ENCODE results near the gene MYH14. TPM values are rescaled to one million over a fixed set of nuclear protein-coding genes. Genes with fewer than 3 reads are reported as not detected.

The MYH14 gene
- total and polyA plus RNA-seq, 9 of the 15 experiments (the other 6 are each of a cell fraction or from before 2014, with no cell fraction given): 0.04 to 0.86 (median 0.19) TPM; not detected in 2

DNA sequence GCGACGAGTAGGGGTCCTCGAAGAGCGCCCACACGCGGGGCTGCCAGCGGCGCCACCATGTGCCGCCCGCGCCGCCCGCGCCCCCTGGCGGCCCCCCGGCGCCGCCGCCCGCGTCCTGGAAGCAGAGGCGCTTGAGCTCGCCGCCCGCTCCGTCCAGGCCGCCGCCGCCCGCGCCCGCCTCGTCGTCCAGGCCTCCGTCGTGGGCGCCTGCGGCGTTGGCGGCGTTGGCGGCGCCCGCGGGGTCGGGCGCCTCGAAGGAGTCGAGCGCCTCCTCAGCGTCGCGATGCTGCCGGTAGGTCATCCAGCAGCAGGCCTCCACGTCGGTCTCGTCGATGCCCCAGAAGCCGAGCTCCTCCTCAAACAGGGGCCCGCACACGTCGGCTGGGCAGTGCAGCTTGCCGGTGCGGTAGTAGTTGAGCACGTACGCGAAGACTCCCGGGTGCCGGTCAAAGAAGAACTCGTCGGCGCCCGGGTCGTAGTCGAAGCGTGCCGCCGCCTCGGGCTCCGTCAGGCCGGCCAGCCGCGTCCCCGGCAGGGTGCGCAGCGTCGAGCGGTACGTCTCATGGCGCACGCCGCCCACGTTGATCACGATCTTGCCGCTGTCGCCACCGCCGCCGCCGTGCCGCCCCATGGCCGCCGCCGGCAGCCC is 124.9 kb downstream of the MYH14 start (continued):
- TF ChIP-seq, protein P1, sequence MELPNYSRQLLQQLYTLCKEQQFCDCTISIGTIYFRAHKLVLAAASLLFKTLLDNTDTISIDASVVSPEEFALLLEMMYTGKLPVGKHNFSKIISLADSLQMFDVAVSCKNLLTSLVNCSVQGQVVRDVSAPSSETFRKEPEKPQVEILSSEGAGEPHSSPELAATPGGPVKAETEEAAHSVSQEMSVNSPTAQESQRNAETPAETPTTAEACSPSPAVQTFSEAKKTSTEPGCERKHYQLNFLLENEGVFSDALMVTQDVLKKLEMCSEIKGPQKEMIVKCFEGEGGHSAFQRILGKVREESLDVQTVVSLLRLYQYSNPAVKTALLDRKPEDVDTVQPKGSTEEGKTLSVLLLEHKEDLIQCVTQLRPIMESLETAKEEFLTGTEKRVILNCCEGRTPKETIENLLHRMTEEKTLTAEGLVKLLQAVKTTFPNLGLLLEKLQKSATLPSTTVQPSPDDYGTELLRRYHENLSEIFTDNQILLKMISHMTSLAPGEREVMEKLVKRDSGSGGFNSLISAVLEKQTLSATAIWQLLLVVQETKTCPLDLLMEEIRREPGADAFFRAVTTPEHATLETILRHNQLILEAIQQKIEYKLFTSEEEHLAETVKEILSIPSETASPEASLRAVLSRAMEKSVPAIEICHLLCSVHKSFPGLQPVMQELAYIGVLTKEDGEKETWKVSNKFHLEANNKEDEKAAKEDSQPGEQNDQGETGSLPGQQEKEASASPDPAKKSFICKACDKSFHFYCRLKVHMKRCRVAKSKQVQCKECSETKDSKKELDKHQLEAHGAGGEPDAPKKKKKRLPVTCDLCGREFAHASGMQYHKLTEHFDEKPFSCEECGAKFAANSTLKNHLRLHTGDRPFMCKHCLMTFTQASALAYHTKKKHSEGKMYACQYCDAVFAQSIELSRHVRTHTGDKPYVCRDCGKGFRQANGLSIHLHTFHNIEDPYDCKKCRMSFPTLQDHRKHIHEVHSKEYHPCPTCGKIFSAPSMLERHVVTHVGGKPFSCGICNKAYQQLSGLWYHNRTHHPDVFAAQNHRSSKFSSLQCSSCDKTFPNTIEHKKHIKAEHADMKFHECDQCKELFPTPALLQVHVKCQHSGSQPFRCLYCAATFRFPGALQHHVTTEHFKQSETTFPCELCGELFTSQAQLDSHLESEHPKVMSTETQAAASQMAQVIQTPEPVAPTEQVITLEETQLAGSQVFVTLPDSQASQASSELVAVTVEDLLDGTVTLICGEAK (IDR thresholded peaks at IDR 0.05): no peak
- TF ChIP-seq, protein P1 (CRISPR knock-in tag; IDR thresholded peaks at IDR 0.05): no peak
- TF ChIP-seq E2F1 (CRISPR knock-in tag; IDR thresholded peaks at IDR 0.05) (no peak), AFF1 (IDR thresholded peaks at IDR 0.05; ENCODE audit: low read depth in 1 of 2, partially characterized antibody in 2 of 2) (no peak), THRA (IDR thresholded peaks at IDR 0.05) (no peak), ZNF507 (tag; conservative IDR thresholded peaks at IDR 0.05) (no peak)
- TF ChIP-seq, protein P2, sequence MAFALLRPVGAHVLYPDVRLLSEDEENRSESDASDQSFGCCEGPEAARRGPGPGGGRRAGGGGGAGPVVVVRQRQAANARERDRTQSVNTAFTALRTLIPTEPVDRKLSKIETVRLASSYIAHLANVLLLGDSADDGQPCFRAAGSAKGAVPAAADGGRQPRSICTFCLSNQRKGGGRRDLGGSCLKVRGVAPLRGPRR (CRISPR knock-in tag; IDR thresholded peaks at IDR 0.05): no peak
- TF ChIP-seq, protein P3, sequence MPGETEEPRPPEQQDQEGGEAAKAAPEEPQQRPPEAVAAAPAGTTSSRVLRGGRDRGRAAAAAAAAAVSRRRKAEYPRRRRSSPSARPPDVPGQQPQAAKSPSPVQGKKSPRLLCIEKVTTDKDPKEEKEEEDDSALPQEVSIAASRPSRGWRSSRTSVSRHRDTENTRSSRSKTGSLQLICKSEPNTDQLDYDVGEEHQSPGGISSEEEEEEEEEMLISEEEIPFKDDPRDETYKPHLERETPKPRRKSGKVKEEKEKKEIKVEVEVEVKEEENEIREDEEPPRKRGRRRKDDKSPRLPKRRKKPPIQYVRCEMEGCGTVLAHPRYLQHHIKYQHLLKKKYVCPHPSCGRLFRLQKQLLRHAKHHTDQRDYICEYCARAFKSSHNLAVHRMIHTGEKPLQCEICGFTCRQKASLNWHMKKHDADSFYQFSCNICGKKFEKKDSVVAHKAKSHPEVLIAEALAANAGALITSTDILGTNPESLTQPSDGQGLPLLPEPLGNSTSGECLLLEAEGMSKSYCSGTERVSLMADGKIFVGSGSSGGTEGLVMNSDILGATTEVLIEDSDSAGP (CRISPR knock-in tag; IDR thresholded peaks at IDR 0.05): no peak

Data from K562 (cell line).